Measurements from ENCODE around the gene PKD2. TPM values are rescaled to one million over a fixed set of nuclear protein-coding genes. Genes with fewer than 3 reads are reported as not detected.
"Not testable (repeated sequence)": the region's sequence is repeated elsewhere in the genome, so short reads cannot be mapped to it uniquely, and the experiment has no call there.

Gene PKD2
- total RNA-seq, 5 donors from 2014 or later (not counting 1 experiment from before 2014, with no cell fraction given), result 6.8 to 17.4 (median 7.5) TPM

DNA sequence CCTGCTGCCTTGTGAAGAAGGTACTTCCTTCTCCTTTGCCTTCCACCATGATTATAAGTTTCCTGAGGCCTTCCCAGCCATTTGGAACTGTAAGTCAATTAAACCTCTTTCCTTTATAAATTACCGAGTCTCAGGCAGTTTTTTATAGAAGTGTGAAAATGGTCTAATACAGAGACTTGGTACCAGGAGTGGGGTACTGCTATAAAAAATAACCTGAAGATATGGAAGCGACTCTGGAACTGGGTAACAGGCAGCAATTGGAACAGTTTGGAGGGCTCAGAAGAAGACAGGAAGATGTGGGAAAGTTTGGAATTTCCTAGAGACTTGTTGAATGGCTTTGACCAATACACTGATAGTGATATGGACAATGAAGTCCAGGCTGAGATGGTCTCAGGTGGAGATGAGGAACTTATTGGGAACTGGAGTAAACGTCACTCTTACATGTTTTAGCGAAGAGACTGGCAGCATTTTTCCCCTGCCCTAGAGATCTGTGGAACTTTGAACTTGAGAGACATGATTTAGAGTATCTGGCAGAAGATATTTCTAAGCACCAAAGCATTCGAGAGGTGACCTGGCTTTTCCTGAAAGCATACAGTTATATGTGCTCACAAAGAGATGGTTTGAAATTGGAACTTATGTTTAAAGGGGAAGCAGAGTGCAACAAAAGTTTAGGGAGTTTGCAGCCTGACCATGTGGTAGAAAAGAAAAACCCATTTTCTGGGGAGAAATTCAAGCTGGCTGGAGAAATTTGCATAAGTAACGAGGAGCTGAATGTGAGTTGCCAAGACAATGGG is 18.6 kb downstream of the PKD2 start:
- H3K4me1 ChIP-seq (ENCODE audit: control insufficient read depth in 1 of 2, extremely low read depth in 1 of 2, insufficient read depth in 2 of 2, low read length in 2 of 2); H3K27ac Mint-ChIP-seq; H3K27me3 ChIP-seq (replicated peaks in 1 of 2; ENCODE audit: control insufficient read depth in 2 of 2, extremely low read depth in 1 of 2, insufficient read depth in 2 of 2, low read length in 1 of 2); H3K4me3 ChIP-seq (ENCODE audit: control insufficient read depth in 1 of 2, extremely low read depth in 1 of 2, low read length in 1 of 2); ATAC-seq (replicated peaks in 1 of 4); POLR2A ChIA-PET; H3K27me3 Mint-ChIP-seq; H3K27ac ChIP-seq (ENCODE audit: low read length); H3K4me3 Mint-ChIP-seq; DNase-seq; H3K4me1 Mint-ChIP-seq; H3K36me3 ChIP-seq (ENCODE audit: control insufficient read depth in 2 of 2, extremely low read depth in 1 of 2, insufficient read depth in 1 of 2, low read length in 1 of 2); H3K9me3 Mint-ChIP-seq; H3K9me3 ChIP-seq: not testable (repeated sequence)
- CTCF ChIA-PET, result interaction anchor here in 1 of 2 donors (0.7 kb wide), 1 partner anchor 7 kb away, joined by 3 read pairs; no protein-coding TSS in a partner anchor
- H3K36me3 Mint-ChIP-seq, result peaks cover 29% of the 10 kb centered on the region
- WGBS (ENCODE audit: insufficient coverage), result 100% methylated on average over 4 of the region's 6 CpGs

DNA sequence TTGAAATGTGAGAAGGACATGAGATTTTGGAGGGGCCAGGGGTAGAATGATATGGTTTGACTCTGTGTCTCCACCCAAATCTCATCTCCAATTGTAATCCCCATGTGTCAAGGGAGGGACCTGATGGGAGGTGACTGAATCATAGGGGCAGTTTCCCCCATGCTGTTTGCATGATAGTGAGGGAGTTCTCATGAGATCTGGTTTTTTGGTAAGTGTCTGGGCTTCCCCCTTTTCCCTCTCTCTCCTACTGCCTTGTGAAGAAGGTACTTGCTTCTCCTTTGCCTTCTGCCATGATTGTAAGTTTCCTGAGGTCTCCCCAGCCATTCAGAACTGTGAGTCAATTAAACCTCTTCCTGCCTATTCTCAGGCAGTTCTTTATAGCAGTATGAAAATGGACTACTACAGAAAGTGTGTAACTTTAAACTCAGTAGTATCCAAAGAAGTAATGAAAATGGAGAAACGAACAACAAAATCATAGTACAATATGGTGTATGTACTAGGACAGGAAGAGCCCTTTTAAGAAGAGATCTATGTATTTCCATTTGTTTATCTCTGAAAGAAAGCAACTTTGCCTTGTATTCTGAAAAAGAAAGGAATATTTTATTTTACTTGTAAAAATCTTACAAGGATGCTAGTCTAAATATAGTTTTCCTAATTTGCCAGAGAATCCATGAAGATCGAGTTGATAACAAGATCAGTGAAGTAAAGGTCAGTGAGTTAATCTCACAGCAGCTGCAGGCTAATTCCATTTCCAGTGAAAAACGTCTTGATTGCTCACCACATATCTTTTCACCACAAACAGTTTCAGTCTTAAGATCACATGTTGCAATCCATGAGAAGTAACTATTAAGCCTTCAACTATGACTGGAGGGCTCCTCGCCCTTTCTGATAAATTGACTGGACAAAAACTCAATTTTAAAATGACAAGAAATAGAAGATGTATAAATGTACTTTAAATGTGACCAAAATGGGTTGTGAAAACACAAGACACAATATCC is 20.5 kb downstream of the PKD2 start:
- no peak overlapping the region for H3K4me3 ChIP-seq (ENCODE audit: control insufficient read depth in 1 of 2, extremely low read depth in 1 of 2, low read length in 1 of 2)
- H3K9me3 ChIP-seq, result no peaks in the 10 kb centered on the region
- H3K4me1 ChIP-seq (ENCODE audit: control insufficient read depth in 1 of 2, extremely low read depth in 1 of 2, insufficient read depth in 2 of 2, low read length in 2 of 2), result no peaks in the 10 kb centered on the region
- DNase-seq (no peak), ATAC-seq (replicated peaks in 1 of 4) (no peak)
- H3K27me3 ChIP-seq (replicated peaks in 1 of 2; ENCODE audit: control insufficient read depth in 2 of 2, extremely low read depth in 1 of 2, insufficient read depth in 2 of 2, low read length in 1 of 2), result no peaks in the 10 kb centered on the region
- ChIA-PET POLR2A (no interaction called here), CTCF (no interaction called here)
- Mint-ChIP-seq H3K27ac (no peak overlapping the region), H3K9me3 (peaks cover 0 to 10% (median 9%) of the 10 kb centered on the region in 3 donors), H3K4me3 (no peak overlapping the region), H3K4me1 (no peaks in the 10 kb centered on the region), H3K27me3 (no peaks in the 10 kb centered on the region), H3K36me3 (peaks cover 21% of the 10 kb centered on the region)
- no peaks in the 10 kb centered on the region for H3K36me3 ChIP-seq (ENCODE audit: control insufficient read depth in 2 of 2, extremely low read depth in 1 of 2, insufficient read depth in 1 of 2, low read length in 1 of 2)
- WGBS (ENCODE audit: insufficient coverage), result 17% methylated on average over 1 of the region's 4 CpGs
- no peak overlapping the region for H3K27ac ChIP-seq (ENCODE audit: low read length)

DNA sequence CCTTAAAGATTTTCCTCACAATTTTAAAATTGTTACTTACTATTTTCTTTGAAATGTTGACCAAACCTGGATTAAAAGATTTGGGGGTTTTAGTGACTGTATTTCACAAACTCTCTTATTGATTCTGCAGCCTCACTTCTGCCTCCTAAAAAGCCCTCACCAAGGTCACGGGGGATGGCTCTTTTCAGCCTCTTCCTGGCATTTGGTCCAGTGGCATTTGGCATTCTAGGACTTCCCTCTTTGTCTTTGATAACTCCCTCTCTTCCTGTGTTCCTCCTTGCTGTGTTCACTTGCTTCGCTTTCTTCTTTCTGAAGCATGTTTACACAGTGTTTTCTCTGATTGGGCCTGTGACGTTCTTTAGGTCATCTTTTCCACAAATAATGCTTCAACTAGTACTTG is 21.5 kb downstream of the PKD2 start:
- H3K9me3 ChIP-seq, result no peaks in the 10 kb centered on the region
- H3K27ac Mint-ChIP-seq, result no peak overlapping the region
- H3K9me3 Mint-ChIP-seq, result peaks cover 0 to 10% (median 9%) of the 10 kb centered on the region in 3 donors
- H3K27ac ChIP-seq (ENCODE audit: low read length), result no peak overlapping the region
- H3K4me1 ChIP-seq (ENCODE audit: control insufficient read depth in 1 of 2, extremely low read depth in 1 of 2, insufficient read depth in 2 of 2, low read length in 2 of 2), result no peaks in the 10 kb centered on the region
- 89% methylated on average over 3 of the region's 3 CpGs for WGBS (ENCODE audit: insufficient coverage)
- POLR2A ChIA-PET, result interaction anchor here in 1 of 2 donors (0.5 kb wide), 1 partner anchor 185 kb away, joined by 13 read pairs; no protein-coding TSS in a partner anchor
- H3K4me3 ChIP-seq (ENCODE audit: control insufficient read depth in 1 of 2, extremely low read depth in 1 of 2, low read length in 1 of 2), result no peak overlapping the region
- CTCF ChIA-PET, result interaction anchor here in 1 of 2 donors (0.6 kb wide), 1 partner anchor 44 kb away, joined by 8 read pairs; no protein-coding TSS in a partner anchor
- DNase-seq (no peak), ATAC-seq (replicated peaks in 1 of 4) (no peak)
- H3K27me3 Mint-ChIP-seq, result no peaks in the 10 kb centered on the region
- H3K4me3 Mint-ChIP-seq, result no peak overlapping the region
- H3K4me1 Mint-ChIP-seq, result no peaks in the 10 kb centered on the region
- H3K27me3 ChIP-seq (replicated peaks in 1 of 2; ENCODE audit: control insufficient read depth in 2 of 2, extremely low read depth in 1 of 2, insufficient read depth in 2 of 2, low read length in 1 of 2), result no peaks in the 10 kb centered on the region
- H3K36me3 Mint-ChIP-seq, result peaks cover 16% of the 10 kb centered on the region
- no peaks in the 10 kb centered on the region for H3K36me3 ChIP-seq (ENCODE audit: control insufficient read depth in 2 of 2, extremely low read depth in 1 of 2, insufficient read depth in 1 of 2, low read length in 1 of 2)

DNA sequence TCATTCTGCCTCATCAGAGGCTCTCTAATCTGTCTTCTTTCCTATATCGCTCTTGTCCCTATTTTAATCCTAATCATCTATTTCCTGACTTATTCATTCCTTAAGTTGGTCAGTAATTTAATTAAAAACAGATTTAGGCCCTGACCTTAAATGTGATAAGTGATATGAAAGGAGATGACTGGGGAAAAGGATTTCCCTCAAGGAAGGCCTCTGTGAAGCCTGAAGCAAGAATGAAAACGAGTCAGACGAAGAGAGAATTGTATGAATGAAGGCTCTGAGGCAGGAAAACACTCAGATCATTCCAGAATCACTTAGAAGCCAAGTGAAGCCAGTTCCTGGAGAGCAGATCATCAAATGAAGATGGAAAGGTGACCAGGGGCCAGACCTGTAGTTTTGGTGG is 22.1 kb downstream of the PKD2 start:
- WGBS (ENCODE audit: insufficient coverage), result no CpG with 5 or more reads among the region's 3 CpGs
- ATAC-seq (replicated peaks in 1 of 4) (no peak), DNase-seq (no peak)
- no peaks in the 10 kb centered on the region for H3K27me3 Mint-ChIP-seq
- H3K4me1 Mint-ChIP-seq, result no peaks in the 10 kb centered on the region
- Histone ChIP-seq H3K27ac (ENCODE audit: low read length) (no peak overlapping the region), H3K27me3 (replicated peaks in 1 of 2; ENCODE audit: control insufficient read depth in 2 of 2, extremely low read depth in 1 of 2, insufficient read depth in 2 of 2, low read length in 1 of 2) (no peaks in the 10 kb centered on the region), H3K36me3 (ENCODE audit: control insufficient read depth in 2 of 2, extremely low read depth in 1 of 2, insufficient read depth in 1 of 2, low read length in 1 of 2) (no peaks in the 10 kb centered on the region), H3K4me1 (ENCODE audit: control insufficient read depth in 1 of 2, extremely low read depth in 1 of 2, insufficient read depth in 2 of 2, low read length in 2 of 2) (no peaks in the 10 kb centered on the region), H3K9me3 (no peaks in the 10 kb centered on the region), H3K4me3 (ENCODE audit: control insufficient read depth in 1 of 2, extremely low read depth in 1 of 2, low read length in 1 of 2) (no peak overlapping the region)
- H3K27ac Mint-ChIP-seq, result no peak overlapping the region
- POLR2A ChIA-PET, result interaction anchor here in 1 of 2 donors (0.5 kb wide), 1 partner anchor 184 kb away, joined by 13 read pairs; no protein-coding TSS in a partner anchor
- CTCF ChIA-PET, result interaction anchor here in 1 of 2 donors (0.5 to 0.7 kb wide), 3 partner anchors 9 to 244 kb away, joined by 3 to 8 read pairs (median 4); no protein-coding TSS in a partner anchor
- no peak overlapping the region for H3K4me3 Mint-ChIP-seq
- H3K9me3 Mint-ChIP-seq, result peaks cover 0 to 10% (median 9%) of the 10 kb centered on the region in 3 donors
- peaks cover 16% of the 10 kb centered on the region for H3K36me3 Mint-ChIP-seq

DNA sequence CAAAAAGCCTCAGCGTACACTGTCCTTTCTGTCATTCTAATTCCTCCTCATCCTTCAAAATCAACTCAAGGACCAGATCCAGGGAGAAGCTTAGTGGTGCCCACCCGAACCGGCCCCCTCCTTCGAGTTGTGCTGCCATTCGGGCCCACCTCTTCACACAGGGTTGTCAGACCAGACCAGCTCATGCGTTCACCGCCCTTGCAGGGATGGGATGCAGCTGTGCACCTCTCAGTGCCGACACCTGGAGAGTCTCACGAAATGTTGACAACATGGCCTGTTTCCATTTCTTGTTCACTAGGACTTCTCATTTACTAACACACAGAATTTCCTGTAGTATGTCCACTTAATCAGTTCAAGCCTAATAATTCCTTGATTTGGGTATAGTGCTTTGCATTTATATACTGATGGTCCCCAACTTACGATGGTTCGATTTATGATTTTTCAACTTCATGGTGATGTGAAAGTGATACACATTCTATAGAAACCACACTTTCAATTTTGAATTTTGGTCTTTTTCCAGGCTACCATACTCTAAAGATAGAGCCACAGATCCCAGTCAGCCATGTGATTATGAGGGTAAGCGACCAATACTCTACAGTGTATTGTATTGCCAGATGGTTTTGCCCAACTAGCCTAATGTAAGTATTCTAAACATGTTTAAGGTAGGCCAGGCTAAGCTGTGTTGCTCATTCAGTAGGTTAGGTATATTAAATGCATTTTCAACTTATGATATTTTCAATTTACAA is 23.3 kb downstream of the PKD2 start:
- ATAC-seq (replicated peaks in 1 of 4), result no peak
- Mint-ChIP-seq H3K27ac (no peak overlapping the region), H3K4me1 (no peaks in the 10 kb centered on the region), H3K4me3 (no peak overlapping the region), H3K36me3 (peaks cover 15% of the 10 kb centered on the region), H3K27me3 (no peaks in the 10 kb centered on the region), H3K9me3 (peaks cover 0 to 8% (median 7%) of the 10 kb centered on the region in 3 donors)
- Histone ChIP-seq H3K4me3 (ENCODE audit: control insufficient read depth in 1 of 2, extremely low read depth in 1 of 2, low read length in 1 of 2) (no peak overlapping the region), H3K27me3 (replicated peaks in 1 of 2; ENCODE audit: control insufficient read depth in 2 of 2, extremely low read depth in 1 of 2, insufficient read depth in 2 of 2, low read length in 1 of 2) (no peaks in the 10 kb centered on the region), H3K36me3 (ENCODE audit: control insufficient read depth in 2 of 2, extremely low read depth in 1 of 2, insufficient read depth in 1 of 2, low read length in 1 of 2) (no peaks in the 10 kb centered on the region), H3K9me3 (no peaks in the 10 kb centered on the region), H3K27ac (ENCODE audit: low read length) (no peak overlapping the region), H3K4me1 (ENCODE audit: control insufficient read depth in 1 of 2, extremely low read depth in 1 of 2, insufficient read depth in 2 of 2, low read length in 2 of 2) (no peaks in the 10 kb centered on the region)
- POLR2A ChIA-PET, result no interaction called here
- CTCF ChIA-PET, result interaction anchor here (0.7 to 3.4 kb wide), 3 partner anchors 10 to 181 kb away, joined by 3 to 59 read pairs (median 14); no protein-coding TSS in a partner anchor
- no peak for DNase-seq
- 98% methylated on average over 7 of the region's 12 CpGs for WGBS (ENCODE audit: insufficient coverage)
